ENCODE measurements around the gene ACBD4. TPM values are rescaled to one million over a fixed set of nuclear protein-coding genes. Genes with fewer than 3 reads are reported as not detected.
A peak's percentile ranks its signal among the peaks of the same experiment; 100 is the strongest.

ACBD4 gene
- total and polyA plus RNA-seq, 2 of the 4 experiments (the other 2 are of a cell fraction), result 2.3 to 5.7 TPM

- H2AK9ac ChIP-seq (replicated peaks; ENCODE audit: low read depth, low read length, poor library complexity), result peak overlapping the region; percentile 98
- peak overlapping the region; percentile 85 for H3K14ac ChIP-seq (replicated peaks; ENCODE audit: low read depth, low read length)
- peak overlapping the region; percentile 63; the same call in 1 of the 2 replicates for H3K23ac ChIP-seq (ENCODE audit: low read depth, low read length)
- peak overlapping the region; percentile 86 to 93; a peak in 3 of 4 replicates for H4K8ac ChIP-seq (ENCODE audit: low read depth in 2 of 2, low read length in 2 of 2)
- peak overlapping the region; percentile 45 for H2BK5ac ChIP-seq (ENCODE audit: low read depth, low read length, poor library complexity, severe bottlenecking)
- H3K4ac ChIP-seq (ENCODE audit: low read depth, low read length), result peak overlapping the region; percentile 97
- CTCF ChIA-PET, result interaction anchor here (0.5 to 1.4 kb wide), 3 partner anchors 8 to 69 kb away, joined by 3 to 10 read pairs (median 3); partner anchors contain the start of gene ACBD4
- dilution Hi-C loops (cut with HindIII; ENCODE audit: low sequenced_read_pairs, unreplicated experiment) (no loop called here), in situ Hi-C loops (cut with MboI; ENCODE audit: low sequenced_read_pairs) (no loop called here), intact Hi-C loops (cut with micrococcal nuclease) (no loop called here)
- H3K4me2 ChIP-seq (ENCODE audit: low read depth, low read length), result no peak overlapping the region; the same call in 1 of the 2 replicates
- no peak overlapping the region for H3K4me3 ChIP-seq (ENCODE audit: insufficient read depth, low read depth, low read length)
- ATAC-seq (ENCODE audit: low read depth) (no peak), DNase-seq (no peak)
- 67% methylated on average over 1 of the region's 13 CpGs; no CpG with 5 or more reads in 1 of the 2 experiments for WGBS, 2 experiments (ENCODE audit: extremely low coverage in 2 of 2, insufficient read length in 1 of 2)
- TF ChIP-seq NFE2L2 (IDR thresholded peaks at IDR 0.05; ENCODE audit: low read depth, low read length) (no peak), BHLHE40 (IDR thresholded peaks at IDR 0.05; ENCODE audit: low read depth, low read length) (no peak), CTCF (conservative IDR thresholded peaks at IDR 0.05; ENCODE audit: low read depth, low read length) (no peak)
- peak overlapping the region; percentile 41; the same call in 1 of the 3 replicates for H2BK15ac ChIP-seq (ENCODE audit: low read depth, low read length)
- peaks cover 14% of the 10 kb centered on the region for H3K4me1 ChIP-seq (ENCODE audit: control insufficient read depth, insufficient read depth, low read length)
- no peaks in the 10 kb centered on the region for H4K20me1 ChIP-seq (ENCODE audit: insufficient read depth, low read length)
- POLR2A ChIA-PET (ENCODE audit: unreplicated experiment), result no interaction called here
- H3K79me1 ChIP-seq (ENCODE audit: low read depth in 1 of 2, low read length in 2 of 2), result peaks cover 0 to 20% of the 10 kb centered on the region in 2 experiments; a peak in 2 of 4 replicates
- no TSS peak for BruUV-seq (replicated peaks)
- H4K91ac ChIP-seq (ENCODE audit: insufficient read depth, low read depth, low read length), result peak overlapping the region; percentile 77
- peak overlapping the region; percentile 85 for H2AK5ac ChIP-seq (ENCODE audit: low read depth, low read length)
- no peaks in the 10 kb centered on the region for H3K9me3 ChIP-seq (ENCODE audit: control insufficient read depth, insufficient read depth, low read length)
- H2BK120ac ChIP-seq (ENCODE audit: low read depth, low read length), result peak overlapping the region; percentile 68
- H2AFZ ChIP-seq (replicated peaks; ENCODE audit: low read length, poor library complexity), result peak overlapping the region; percentile 95
- H3K36me3 ChIP-seq (ENCODE audit: control insufficient read depth, insufficient read depth, low read length), result no peaks in the 10 kb centered on the region
- no peaks in the 10 kb centered on the region for H3K27me3 ChIP-seq (ENCODE audit: control insufficient read depth, insufficient read depth, low read length)
- H3K9ac ChIP-seq (ENCODE audit: low read depth, low read length), result peak overlapping the region; percentile 24
- H2BK20ac ChIP-seq (ENCODE audit: low read depth, low read length), result 0 out of 2 replicates have a peak overlapping the region, but pooled peaks have one; percentile 21
- H3K9me1 ChIP-seq (ENCODE audit: insufficient read depth, low read length), result peaks cover 14% of the 10 kb centered on the region
- H3K18ac ChIP-seq (ENCODE audit: low read depth, low read length), result peak overlapping the region; percentile 14; the same call in 1 of the 2 replicates
- no peak overlapping the region for H3K56ac ChIP-seq (ENCODE audit: extremely low read depth, insufficient read depth, low read length)
- peak overlapping the region; percentile 69 for H3K27ac ChIP-seq (ENCODE audit: insufficient read depth, low read length)
- H4K5ac ChIP-seq (ENCODE audit: low read depth, low read length), result peak overlapping the region; percentile 45
Measured at GRCh38 chr17:45143094-45143670, 7.7 kb downstream of the ACBD4 start.

Measured in IMR-90 (cell line).